Fibroblast of skin of right quadriceps (primary cell): Measurements from ENCODE around the gene ABCC6.

ENCODE experiments used
- DNase-seq: peaks from one replicate; pipeline ENCODE4 v3.0.0-alpha.2; 2013

The ABCC6 gene

DNA sequence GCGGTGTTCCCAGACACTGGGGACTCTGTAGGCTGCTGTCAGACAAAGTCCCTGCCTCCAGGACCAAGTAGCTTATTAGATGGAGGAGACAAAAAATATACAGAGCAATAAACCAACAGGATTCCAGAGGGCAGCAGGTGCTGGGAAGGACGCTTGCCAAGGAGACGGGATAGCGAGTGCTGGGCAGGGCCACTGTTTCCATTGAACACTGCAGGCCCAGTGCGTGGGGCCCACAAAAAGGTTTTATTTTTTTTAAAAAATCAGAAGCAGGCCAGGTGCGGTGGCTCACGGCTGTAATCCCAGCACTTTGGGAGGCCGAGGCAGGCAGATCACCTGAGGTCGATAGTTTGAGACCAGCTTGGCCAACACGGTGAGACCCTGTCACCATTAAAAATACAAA lies 84.2 kb downstream of the ABCC6 start:
- DNase-seq, result no peak

DNA sequence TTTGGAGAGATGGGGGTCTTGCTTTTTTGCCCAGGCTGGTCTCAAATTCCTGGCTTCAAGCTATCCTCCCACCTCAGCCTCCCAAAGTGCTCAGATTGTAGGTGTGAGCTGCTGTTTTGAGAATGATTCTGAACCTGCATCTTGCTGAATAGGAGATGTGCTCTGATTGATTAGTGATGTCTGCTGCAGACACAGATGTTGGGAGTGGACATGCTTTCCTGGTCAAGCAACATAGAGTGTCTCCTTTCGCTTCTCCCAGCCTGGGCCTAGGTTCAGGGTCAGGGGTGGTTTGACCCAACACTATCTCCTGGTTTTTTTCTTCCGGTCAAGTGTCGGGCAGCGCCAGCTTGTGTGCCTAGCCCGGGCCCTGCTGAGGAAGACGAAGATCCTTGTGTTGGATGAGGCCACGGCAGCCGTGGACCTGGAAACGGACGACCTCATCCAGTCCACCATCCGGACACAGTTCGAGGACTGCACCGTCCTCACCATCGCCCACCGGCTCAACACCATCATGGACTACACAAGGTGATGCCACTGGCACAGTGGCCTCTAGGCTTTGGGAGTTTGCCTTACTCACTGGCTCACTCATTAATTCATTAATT lies 85.2 kb downstream of the ABCC6 start:
- DNase-seq, result no peak

DNA sequence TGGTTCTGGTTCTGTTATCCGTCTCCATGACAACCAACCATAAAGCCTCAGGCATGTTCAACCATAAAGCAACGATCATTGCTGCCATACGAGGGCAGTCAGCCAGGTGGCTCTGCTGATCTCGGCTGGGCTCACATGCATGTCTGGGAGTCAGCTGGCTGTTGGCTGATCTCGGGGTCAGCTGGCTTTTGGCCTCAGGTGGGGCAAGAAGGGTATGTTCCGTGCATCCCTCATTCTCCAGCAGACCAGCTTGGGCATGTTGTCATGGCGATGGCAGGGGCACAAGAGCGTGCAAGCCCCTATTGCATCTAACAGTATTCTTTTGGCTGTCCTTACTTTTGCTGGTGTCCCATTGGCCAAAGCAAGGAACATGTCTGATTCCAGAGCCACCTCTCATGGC lies 86.2 kb downstream of the ABCC6 start:
- no peak for DNase-seq

DNA sequence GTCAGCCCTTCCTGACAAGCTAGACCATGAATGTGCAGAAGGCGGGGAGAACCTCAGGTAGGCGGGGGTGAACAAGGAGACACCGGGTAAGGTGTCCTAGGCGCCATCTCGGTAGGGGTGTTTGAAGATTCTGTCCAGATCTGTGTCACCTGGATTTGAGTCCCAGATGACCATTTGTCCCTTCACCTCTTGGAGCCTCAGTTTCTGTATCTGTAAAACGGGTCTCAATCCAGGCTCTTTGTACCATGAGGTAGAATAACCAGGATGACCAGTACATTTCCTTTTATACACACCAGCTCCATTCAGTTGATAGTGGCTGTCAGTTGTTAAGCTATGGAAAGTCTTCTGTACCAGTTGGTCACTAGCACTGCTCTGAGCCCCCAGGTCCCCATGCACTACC lies 86.7 kb downstream of the ABCC6 start:
- no peak for DNase-seq

DNA sequence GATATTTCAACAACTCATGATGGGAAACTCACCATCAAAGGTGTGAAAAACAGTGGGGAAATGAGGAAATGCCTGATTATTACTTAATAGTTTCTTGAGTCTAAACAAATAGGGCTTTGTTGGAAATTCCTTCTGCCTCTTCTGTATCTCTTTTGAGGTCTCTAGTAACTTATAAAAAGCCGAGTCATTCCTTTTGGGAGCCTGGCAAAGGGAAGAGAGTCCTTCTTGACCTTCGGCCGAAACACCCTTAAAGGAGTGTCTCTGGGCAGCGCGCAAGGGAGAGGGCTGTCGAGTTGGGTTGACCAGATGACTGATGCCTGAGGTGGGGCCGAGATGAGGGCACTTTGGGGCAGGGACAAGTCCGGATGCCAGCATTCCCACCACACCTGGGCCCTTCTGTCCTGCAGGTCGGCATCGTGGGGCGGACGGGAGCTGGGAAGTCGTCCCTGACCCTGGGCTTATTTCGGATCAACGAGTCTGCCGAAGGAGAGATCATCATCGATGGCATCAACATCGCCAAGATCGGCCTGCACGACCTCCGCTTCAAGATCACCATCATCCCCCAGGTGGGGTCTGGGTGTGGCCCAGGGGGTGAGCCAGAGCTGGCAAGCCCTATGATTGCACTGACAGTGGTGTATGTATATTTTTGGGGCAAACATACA lies 89.2 kb downstream of the ABCC6 start:
- no peak for DNase-seq

DNA sequence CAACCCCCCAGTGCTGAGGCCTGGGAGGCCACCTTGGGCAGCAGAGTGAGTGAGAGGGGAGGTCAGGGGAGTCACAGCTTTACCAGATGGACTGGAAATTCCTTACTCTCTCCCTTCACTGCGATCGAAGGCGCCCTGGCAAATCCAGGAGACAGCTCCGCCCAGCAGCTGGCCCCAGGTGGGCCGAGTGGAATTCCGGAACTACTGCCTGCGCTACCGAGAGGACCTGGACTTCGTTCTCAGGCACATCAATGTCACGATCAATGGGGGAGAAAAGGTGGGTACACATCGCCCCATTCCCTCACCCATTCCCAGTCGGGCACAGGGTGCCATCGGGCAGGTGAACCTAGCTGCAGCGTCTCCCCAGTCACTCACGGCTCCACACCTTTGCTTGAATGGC lies 91.6 kb downstream of the ABCC6 start:
- DNase-seq, result no peak

DNA sequence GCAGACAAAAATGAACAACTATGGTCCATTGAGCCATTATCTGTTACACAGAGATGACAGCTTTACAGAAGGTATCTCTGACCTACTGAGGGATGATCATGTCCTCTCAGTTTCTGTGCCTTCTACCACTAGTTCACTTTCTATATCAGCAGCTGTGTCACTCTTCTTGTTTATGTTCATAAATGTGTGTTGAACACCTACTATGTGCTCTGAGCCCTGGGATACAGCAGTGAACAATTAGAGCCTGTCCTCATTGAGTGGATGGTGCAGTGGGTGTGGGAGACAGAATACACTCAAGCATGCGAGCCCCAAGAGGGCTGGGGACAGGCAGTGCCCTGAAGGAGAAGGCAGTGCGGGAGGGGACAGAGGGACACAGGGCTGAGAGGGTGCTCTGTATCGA lies 92.1 kb downstream of the ABCC6 start:
- no peak for DNase-seq

DNA sequence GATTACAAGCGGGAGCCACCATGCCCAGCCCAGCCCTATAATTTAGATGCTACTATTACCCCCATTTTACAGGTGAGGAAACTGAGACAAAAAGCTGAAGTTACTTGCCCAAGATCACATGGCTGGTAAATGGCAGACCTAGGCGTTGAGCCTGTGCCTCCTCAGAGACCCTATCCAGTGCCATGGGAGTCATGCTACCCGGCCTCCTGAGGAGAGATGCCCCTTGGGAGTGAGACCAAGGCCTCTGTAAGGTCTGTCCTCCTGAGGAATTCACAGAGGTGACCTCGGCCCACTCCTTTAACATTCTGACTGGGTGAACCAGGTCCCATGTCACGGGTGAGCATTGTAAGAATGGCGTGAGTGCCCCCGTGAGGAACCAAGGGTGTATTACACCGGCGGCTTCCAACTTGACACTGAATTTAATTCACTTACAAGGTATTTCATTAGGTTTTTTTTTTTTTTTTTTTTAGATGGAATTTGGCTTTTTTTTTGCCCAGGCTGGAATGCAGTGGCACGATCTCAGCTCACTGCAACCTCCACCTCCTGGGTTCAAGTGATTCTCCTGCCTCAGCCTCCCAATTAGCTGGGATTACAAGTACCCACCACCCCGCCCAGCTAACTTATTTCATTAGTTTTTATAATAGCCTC lies 95.7 kb downstream of the ABCC6 start:
- DNase-seq, result peak; percentile 68

DNA sequence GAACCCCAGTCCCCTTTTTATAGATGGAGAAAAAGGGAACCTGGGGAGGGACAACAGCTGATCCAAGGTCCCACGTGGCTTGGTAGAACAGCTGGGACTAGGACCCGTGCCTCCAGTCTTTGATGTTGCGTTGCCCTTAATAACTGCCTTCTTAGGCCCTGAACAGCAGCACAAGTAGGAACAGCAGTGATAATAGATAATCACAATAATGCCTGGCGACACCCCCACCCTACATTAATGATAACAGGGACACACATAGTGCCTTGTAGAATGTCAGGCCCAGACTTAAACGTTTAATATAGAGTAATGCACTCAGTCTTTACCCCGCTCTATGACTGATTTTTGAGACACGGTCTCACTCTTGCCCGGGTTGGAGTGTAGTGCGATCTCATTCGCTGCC lies 96.4 kb downstream of the ABCC6 start:
- no peak for DNase-seq

DNA sequence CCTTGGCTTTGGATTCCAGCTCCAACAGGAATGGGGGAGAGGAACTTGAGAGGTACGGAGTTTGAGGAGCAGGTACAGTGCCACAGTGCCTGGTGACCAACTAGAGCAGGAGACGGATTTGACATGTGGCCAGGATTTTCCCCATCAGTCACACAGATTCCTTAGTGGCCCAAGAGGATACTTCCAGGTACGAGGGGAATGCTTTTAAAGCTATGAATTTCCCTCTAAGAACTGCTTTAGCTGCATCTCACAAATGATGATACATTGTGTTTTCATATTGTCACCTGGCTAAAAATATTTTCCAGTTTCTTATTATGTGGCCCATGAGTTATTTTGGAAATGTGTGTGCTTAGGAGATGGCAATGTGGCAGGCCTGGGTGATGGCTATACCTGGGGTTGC lies 98.3 kb downstream of the ABCC6 start:
- DNase-seq, result no peak

DNA sequence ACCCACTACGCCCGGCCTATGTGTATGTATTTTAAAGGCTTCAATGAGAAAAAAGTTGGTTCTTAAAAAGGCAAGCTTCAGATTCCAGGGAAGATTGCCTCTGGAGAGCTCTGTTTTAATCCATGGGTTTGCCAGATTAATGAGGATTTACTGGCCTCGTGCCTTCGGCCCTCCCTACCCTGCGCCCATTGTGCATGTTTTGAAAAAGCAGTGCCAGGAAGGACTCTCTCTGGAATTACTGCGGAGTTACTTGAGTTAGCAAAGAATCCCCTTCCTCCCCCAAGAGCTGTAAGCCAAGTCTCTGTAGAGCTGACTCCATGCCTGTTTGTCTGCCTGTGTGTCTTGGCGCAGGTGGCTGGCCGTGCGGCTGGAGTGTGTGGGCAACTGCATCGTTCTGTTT lies 98.9 kb downstream of the ABCC6 start:
- DNase-seq, result no peak

DNA sequence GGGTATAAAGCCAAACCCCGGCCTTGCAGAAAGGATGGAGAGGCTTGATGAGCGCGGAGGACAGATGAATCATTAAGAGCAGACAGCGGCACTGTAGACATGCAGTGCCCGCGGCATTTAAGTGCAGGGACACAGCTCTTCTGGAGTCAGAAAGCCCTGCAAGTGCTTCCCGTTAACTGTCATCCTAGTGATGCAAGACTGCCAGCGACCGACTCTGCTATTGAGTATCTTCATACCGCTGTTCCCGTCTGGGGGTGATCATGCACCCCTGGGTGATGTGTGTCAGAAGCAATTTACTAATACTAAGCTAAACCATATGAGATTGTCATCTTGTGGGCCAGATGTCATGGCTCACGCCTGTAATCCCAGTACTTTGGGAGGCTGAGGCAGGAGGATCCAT lies 101.0 kb downstream of the ABCC6 start:
- no peak for DNase-seq

DNA sequence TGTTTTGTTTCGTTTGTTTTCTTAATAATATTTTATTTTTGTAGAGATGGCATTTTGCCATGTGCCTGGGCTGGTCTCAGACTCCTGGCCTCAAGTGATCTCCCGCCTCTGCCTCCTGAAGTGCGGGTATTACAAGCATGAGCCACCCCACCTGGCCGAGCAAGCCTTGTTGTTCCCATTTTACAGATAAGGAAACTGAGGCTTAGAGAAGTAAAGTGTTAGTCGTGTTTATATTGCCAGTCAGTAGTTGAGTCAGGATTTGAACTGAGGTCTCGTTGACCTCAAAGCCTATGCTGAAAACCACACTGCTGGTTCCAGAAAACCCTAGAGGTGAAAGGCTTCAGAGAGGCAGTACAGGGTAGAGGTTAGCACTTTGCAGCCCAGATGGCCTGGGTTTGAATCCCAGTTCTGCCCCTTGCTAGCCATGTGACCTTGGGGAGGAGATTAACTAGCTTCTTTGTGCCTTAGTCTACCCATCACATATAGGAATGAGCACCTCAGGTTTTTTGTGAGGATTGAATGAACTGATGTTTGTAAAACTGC lies 102.0 kb downstream of the ABCC6 start:
- no peak for DNase-seq

DNA sequence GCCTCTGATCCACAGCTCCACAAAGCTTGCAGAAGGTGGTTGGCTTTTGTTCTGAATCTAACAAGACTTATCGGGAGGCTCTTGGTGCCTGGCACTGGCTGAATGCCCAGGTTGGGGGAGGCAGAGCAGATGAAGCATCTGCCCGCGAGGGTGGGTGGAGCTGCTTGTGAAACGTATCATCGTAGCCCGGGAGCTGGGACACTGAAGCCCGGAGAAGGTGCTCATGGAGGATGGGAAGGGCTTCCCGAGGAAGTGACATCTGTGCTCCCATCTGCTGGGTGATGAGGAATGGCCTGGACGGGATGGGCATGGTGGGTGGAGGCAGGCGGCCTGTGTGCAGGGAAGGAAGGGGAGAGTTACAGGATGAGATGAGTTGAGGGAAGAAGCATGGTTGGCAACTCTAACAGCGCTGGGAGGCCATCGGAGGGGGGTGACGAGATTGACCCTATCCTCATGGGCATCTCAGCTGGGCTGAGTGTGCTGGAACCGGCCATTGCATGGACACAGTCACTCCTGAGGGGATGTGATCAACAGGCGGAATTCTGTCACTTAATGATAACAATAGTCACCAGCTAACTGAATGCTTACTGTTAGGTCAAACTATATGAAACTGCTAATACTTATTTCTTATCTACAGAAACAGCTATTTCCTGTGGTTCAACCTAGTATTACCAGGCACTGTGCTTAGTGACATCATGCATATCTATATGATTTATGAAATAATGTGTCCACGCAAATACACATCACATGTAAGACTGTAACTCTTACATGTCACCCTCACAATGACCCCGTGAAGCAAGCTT lies 102.7 kb downstream of the ABCC6 start:
- no peak for DNase-seq

DNA sequence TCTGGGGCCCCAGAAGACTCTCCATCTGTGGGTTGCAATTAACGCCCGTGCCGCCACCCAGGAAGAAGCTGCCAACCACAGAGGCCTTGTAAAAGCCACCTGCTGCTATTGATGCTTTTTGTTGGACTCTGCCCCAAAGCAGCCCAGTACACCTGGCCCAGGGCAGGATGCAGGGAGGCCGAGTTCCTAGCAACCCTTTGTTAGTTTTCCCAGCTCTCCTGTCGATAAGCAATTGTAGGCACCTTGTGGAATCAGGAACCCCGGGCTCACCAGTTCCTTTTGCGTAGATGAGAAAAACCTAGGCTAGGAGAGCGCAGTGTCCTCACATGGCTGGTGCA lies 103.3 kb downstream of the ABCC6 start:
- DNase-seq, result no peak

DNA sequence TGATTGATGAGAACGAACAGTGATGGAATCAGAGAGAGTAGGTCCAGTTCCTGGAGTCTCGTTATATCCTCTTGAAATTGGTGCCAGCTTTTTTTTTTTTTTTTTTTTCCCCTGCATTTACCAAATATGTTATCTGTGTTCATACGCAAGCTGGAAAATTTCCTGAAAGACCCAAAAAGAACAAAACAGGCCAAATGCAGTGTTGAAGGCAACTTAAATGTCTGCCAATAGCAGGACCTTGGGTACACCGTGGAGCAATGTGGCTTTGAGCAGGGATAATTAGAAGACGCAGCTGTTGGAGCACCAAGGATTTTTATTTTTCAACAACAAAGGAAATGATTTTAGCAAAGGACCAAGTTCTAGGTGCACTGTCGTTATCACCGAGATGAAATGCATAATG lies 105.0 kb downstream of the ABCC6 start:
- no peak for DNase-seq

DNA sequence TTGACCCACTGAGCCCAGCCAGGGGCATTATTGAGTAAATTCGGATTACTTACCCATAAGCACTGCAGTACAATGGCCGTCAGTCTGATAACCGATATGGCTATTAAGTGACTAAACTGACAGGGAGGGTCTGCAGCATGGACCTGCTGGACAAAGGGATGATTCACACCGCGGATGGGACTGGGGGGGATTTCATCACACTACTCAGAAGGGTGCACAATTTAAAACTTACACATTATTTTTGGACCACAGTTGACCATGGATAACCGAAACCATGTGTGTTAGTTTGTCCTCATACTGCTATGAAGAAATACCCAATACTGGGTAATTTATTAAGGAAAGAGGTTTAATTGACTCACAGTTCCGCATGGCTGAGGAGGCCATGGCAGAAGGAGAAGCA lies 106.5 kb downstream of the ABCC6 start:
- no peak for DNase-seq

DNA sequence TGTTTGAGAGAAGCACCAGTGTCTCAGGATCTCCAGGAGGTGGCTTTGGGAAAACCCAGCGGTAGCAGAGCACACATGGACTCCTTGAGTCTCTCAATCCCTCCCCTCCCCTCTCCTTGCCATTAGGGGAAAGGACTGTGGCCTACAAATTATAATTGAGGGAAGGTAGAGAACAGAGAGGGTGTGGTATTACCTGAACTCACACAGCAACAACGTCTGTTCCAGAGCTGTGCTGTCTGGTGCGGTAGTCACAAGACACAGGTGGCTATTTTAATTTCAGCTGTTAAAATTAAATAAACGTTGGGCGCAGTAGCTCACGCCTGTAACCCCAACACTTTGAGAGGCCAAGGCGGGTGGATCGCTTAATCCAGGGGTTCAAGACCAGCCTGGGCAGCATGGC lies 110.2 kb downstream of the ABCC6 start:
- DNase-seq, result no peak

DNA sequence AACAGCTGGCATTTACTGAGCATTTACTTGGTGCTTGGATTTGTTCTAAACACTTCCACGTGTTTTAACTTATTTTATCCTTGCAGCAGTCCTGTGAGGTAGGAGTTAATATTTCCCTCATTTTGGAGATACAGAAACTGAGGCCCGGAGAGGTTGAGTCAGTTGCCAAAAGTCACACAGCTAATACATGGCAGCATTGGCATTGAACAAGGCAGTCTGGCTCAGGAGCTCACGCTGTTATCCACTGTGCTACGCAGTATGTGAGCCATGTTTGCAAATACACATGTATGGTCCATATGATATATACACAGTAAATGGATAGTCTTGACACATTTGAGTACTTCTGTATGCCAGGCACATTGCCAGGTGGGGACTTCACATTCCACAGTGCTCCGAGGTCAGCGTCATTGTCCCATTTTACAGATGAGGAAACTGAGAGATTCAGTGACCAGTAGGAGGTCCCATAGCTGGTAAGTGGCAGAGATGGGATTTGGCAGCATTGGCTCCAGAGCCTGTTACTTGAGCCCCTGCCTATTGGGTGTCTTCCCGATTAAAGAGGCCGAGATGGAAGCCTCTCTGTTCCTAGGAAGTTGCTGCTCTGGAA lies 110.7 kb downstream of the ABCC6 start:
- no peak for DNase-seq

DNA sequence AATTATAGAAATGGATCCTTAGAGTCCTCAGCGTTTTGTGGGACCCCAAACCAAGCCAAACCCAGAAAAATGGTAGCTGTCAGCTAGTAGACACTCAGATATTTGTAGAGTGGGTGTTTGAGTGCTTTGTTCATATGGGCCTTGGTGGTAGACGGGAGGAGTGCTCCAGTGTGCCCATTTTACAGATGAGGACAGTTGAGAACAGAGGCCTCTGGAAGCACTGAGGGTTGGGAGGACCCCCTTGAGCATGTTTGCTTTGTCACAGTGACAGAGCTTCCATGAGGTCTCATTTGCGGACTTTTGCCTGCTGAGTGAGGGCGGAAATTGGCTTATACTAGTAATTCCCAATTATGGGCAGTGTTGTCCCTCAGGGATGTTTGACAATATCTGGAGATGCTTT lies 111.7 kb downstream of the ABCC6 start:
- DNase-seq, result no peak

DNA sequence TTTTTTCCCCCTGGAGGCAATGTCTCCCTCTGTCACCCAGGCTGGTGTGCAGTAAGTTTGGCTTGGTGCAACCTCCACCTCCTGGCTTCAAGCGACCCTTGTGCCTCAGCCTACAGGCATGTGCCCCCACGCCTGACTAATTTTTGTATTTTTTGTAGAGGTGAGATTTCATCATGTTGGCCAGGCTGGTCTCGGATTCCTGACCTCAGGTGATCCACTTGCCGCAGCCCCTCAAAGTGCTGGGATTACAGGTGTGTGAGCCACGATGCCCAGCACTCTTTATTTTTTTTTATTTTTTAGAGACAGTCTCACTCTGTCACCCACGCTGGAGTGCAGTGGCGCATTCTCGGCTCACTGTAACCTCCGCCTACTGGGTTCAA lies 113.2 kb downstream of the ABCC6 start:
- DNase-seq, result no peak

DNA sequence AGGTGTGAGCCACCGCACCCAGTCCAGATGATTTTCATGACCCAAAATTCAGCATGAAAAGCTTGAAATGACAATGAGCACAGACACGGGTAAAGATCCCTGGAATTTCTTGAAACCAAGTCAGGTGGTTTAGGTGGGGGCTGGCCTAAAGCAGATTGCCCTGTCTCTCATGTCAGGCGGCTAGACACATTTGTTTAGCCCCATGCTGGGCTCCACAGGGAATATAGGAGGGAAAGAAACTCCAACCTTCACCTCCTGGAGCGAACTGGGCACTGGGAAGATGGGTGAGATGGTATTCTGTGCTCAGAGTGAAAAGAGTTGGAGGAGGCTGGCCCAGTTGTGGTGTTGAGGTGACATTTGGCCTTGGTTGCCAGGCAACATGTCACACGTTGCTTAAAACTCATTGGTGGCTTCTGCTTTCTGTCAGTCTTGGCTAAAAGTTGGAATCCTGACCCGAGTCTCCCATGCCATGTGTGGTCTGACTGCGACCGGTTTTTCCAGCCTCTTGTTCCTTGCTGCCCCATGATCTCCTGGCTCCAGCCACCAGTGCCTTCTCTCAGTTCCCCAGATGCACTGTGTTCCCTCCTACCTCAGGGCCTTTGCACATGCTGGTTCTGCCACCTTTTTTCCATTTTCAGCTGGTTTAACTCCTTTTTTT lies 113.7 kb downstream of the ABCC6 start:
- DNase-seq, result no peak

DNA sequence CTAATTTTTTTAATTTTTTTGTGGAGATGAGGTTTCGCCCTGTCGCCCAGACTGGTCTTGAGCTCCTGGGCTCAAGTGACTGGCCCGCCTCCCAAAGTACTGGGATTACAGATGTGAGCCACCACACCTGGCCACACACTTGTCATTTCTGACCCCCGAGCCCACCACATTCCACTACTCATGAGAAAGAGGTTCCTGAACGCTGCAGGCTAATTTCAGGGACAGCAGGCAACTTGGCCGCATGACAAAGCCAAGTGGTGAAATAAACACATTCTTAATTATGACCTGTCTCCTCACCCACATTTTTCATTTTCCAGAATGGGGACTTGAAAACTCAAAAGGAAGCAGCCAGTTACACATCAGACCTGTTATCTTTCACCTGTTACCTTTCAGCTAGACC lies 114.5 kb downstream of the ABCC6 start:
- DNase-seq, result no peak
